ENCODE measurements around the gene COMMD10. TPM values are rescaled to one million over a fixed set of nuclear protein-coding genes. Genes with fewer than 3 reads are reported as not detected.

COMMD10 gene
- total RNA-seq, 4 donors from 2014 or later, result 24.3 to 83.8 (median 34.4) TPM

- TF ChIP-seq POLR2A (IDR thresholded peaks at IDR 0.05), result no peak
- no peak for TF ChIP-seq CTCF (IDR thresholded peaks at IDR 0.05)
- TF ChIP-seq EP300 (IDR thresholded peaks at IDR 0.05; ENCODE audit: low read depth), result no peak
- no peak for TF ChIP-seq POLR2AphosphoS5 (IDR thresholded peaks at IDR 0.05)
- Histone ChIP-seq H3K4me3 (no peak overlapping the region), H3K27ac (no peak overlapping the region), H3K36me3 (peaks cover 0 to 7% (median 0%) of the 10 kb centered on the region in 4 donors), H3K9me3 (peaks cover 15 to 16% of the 10 kb centered on the region in 2 donors), H3K4me1 (no peaks in the 10 kb centered on the region), H3K27me3 (no peaks in the 10 kb centered on the region)
- WGBS, 2 donors (ENCODE audit: low coverage in 1 of 2), result 95 to 100% methylated on average over 3 of the region's 3 CpGs
- DNase-seq, result no peak
- in situ Hi-C loops (cut with MboI; ENCODE audit: low pct_ligation_motif_present in 1 of 4, low pct_unique_long_range_greater_than_20kb in 1 of 4, low sequenced_read_pairs in 3 of 4), result no loop called here
- intact Hi-C loops (cut with DNase I; ENCODE audit: low total_unique reads), result no loop called here
Measured at GRCh38 chr5:116275282-116275681, 190.5 kb downstream of the COMMD10 start.

GRCh38 chr5:116276952-116277351 lies 192.1 kb downstream of the COMMD10 start:
- no peak for TF ChIP-seq CTCF (IDR thresholded peaks at IDR 0.05)
- no peaks in the 10 kb centered on the region for H3K27me3 ChIP-seq
- intact Hi-C loops (cut with DNase I; ENCODE audit: low total_unique reads), result no loop called here

GRCh38 chr5:116280149-116280803 lies 195.5 kb downstream of the COMMD10 start:
- Histone ChIP-seq H3K9me3 (peaks cover 15 to 16% of the 10 kb centered on the region in 2 donors), H3K4me1 (no peaks in the 10 kb centered on the region), H3K27me3 (no peaks in the 10 kb centered on the region), H3K36me3 (peaks cover 0 to 7% (median 0%) of the 10 kb centered on the region in 4 donors), H3K27ac (no peak overlapping the region), H3K4me3 (no peak overlapping the region)
- in situ Hi-C loops (cut with MboI; ENCODE audit: low pct_ligation_motif_present in 1 of 4, low pct_unique_long_range_greater_than_20kb in 1 of 4, low sequenced_read_pairs in 3 of 4), result no loop called here
- WGBS, 2 donors (ENCODE audit: low coverage in 1 of 2), result 80 to 86% methylated on average over 5 of the region's 5 CpGs
- DNase-seq, result no peak
- TF ChIP-seq POLR2AphosphoS5 (IDR thresholded peaks at IDR 0.05) (no peak), EP300 (IDR thresholded peaks at IDR 0.05; ENCODE audit: low read depth) (no peak), CTCF (IDR thresholded peaks at IDR 0.05) (no peak), POLR2A (IDR thresholded peaks at IDR 0.05) (no peak)
- intact Hi-C loops (cut with DNase I; ENCODE audit: low total_unique reads), result no loop called here

More at GRCh38 chr5:116276952-116277351, 192.1 kb downstream of the COMMD10 start:
- H3K4me1 ChIP-seq, result no peaks in the 10 kb centered on the region
- peaks cover 0 to 7% (median 0%) of the 10 kb centered on the region in 4 donors for H3K36me3 ChIP-seq
- H3K4me3 ChIP-seq, result no peak overlapping the region
- H3K27ac ChIP-seq, result no peak overlapping the region
- H3K9me3 ChIP-seq, result peaks cover 15 to 16% of the 10 kb centered on the region in 2 donors
- in situ Hi-C loops (cut with MboI; ENCODE audit: low pct_ligation_motif_present in 1 of 4, low pct_unique_long_range_greater_than_20kb in 1 of 4, low sequenced_read_pairs in 3 of 4), result no loop called here
- DNase-seq, result no peak

GRCh38 chr5:116281309-116281708 lies 196.5 kb downstream of the COMMD10 start:
- no peaks in the 10 kb centered on the region for H3K36me3 ChIP-seq
- H3K4me3 ChIP-seq, result no peak overlapping the region
- peaks cover 10 to 13% of the 10 kb centered on the region in 2 donors for H3K9me3 ChIP-seq
- no peaks in the 10 kb centered on the region for H3K4me1 ChIP-seq
- intact Hi-C loops (cut with DNase I; ENCODE audit: low total_unique reads) (no loop called here), in situ Hi-C loops (cut with MboI; ENCODE audit: low pct_ligation_motif_present in 1 of 4, low pct_unique_long_range_greater_than_20kb in 1 of 4, low sequenced_read_pairs in 3 of 4) (no loop called here)
- DNase-seq, result no peak
- no peak overlapping the region for H3K27ac ChIP-seq
- TF ChIP-seq POLR2AphosphoS5 (IDR thresholded peaks at IDR 0.05), result no peak
- no peak for TF ChIP-seq POLR2A (IDR thresholded peaks at IDR 0.05)
- TF ChIP-seq EP300 (IDR thresholded peaks at IDR 0.05; ENCODE audit: low read depth), result no peak
- TF ChIP-seq CTCF (IDR thresholded peaks at IDR 0.05), result no peak
- 52 to 60% methylated on average over 1 of the region's 1 CpG for WGBS, 2 donors (ENCODE audit: low coverage in 1 of 2)
- H3K27me3 ChIP-seq, result no peaks in the 10 kb centered on the region

Measured in transverse colon (tissue), 4 donors.